Thyroid gland (tissue), 4 donors: ENCODE data around the gene SUPT3H.

Experiments
- CTCF ChIP-seq, 6 experiments: fragments of 200-600 bp in 3 of 6; fragments of 450-650 bp in 3 of 6; sonication (generic) in 3 of 6; IDR thresholded peaks; one replicate each; pipeline ENCODE4 v1.5.1; 2016 to 2019; ENCODE audit warnings: antibody characterized with exemption in 6 of 6, mild to moderate bottlenecking in 2 of 6, inconsistent platforms in 1 of 6, moderate library complexity in 1 of 6
- POLR2A ChIP-seq, 2 donors: fragments of 450-650 bp; IDR thresholded peaks; one replicate each; pipeline ENCODE4 v1.6.1; 2017; ENCODE audit warnings: antibody characterized with exemption in 2 of 2, mild to moderate bottlenecking in 2 of 2, moderate library complexity in 1 of 2

- TF ChIP-seq CTCF (IDR thresholded peaks at IDR 0.05), result no peak
- TF ChIP-seq POLR2A (IDR thresholded peaks at IDR 0.05), result peak in 1 of 2 donors; percentile 80
Measured at GRCh38 chr6:45377554-45378333, at the start of gene SUPT3H.
